HEK293 (cell line): ENCODE measurements around the gene LTK.

Experiments used
- CTCF ChIA-PET: fragments of 350-600 bp; formaldehyde crosslinking; extraction: SDS; loops from one replicate; lab custom pipeline; 2021; ENCODE audit warnings: antibody characterized with exemption; lab: Yijun Ruan, JAX
- POLR2A ChIA-PET: fragments of 300-600 bp; formaldehyde crosslinking; extraction: SDS; loops from one replicate; lab custom pipeline; 2020; ENCODE audit warnings: antibody characterized with exemption, inconsistent platforms; lab: Yijun Ruan, JAX
- H3K27ac ChIP-seq: fragments of 200-500 bp; sonication (Bioruptor generic); 2 replicates; pipeline ENCODE4 v1.5.1; 2014; ENCODE audit warnings: low read depth, low read length, control low read depth, inconsistent platforms; ENCODE audit errors: extremely low read depth
- H3K36me3 ChIP-seq, 2 experiments: fragments of 200-500 bp in 1 of 2; sonication (Bioruptor generic) in 1 of 2; 1 replicate in 1 of 2; 2 replicates in 1 of 2; pipeline ENCODE4 v1.5.1; 2014 to 2017; ENCODE audit warnings: inconsistent platforms in 2 of 2, low read length in 2 of 2; ENCODE audit not compliant: control insufficient read depth in 2 of 2, insufficient read depth in 1 of 2
- H3K4me1 ChIP-seq: fragments of 200-500 bp; sonication (Bioruptor generic); 2 replicates; pipeline ENCODE4 v1.5.1; 2014; ENCODE audit warnings: mild to moderate bottlenecking, low read length, inconsistent platforms; ENCODE audit not compliant: control insufficient read depth, insufficient read depth
- H3K4me3 ChIP-seq: 2 replicates; pipeline ENCODE4 v1.5.1; 2011; ENCODE audit warnings: low read depth, mild to moderate bottlenecking, control low read depth, low read length, moderate library complexity
- H3K9me3 ChIP-seq: fragments of 200-500 bp; sonication (Bioruptor generic); 2 replicates; pipeline ENCODE4 v1.5.1; 2014; ENCODE audit warnings: low read depth, low read length, inconsistent platforms; ENCODE audit not compliant: control insufficient read depth, insufficient read depth
- KLF1 ChIP-seq: fragments of 450-650 bp; formaldehyde crosslinking; IDR thresholded peaks from 2 replicates; pipeline ENCODE4 v1.5.1; 2016; ENCODE audit warnings: missing biosample characterization, missing genetic modification characterization
- KLF9 ChIP-seq: fragments of 450-650 bp; formaldehyde crosslinking; IDR thresholded peaks from 2 replicates; pipeline ENCODE4 v1.5.1; 2016; ENCODE audit warnings: missing biosample characterization, missing genetic modification characterization, low read depth
- MEIS1 ChIP-seq: sonication (generic); formaldehyde crosslinking; IDR thresholded peaks from 2 replicates; pipeline ENCODE4 v1.8.1; 2022; ENCODE audit warnings: missing genetic modification reagents, mild to moderate bottlenecking, borderline replicate concordance
- SCRT2 ChIP-seq: fragments of 450-650 bp; formaldehyde crosslinking; IDR thresholded peaks from 2 replicates; pipeline ENCODE4 v1.5.1; 2016; ENCODE audit warnings: missing biosample characterization, missing genetic modification characterization
- TRIM28 ChIP-seq: IDR thresholded peaks from 2 replicates; pipeline ENCODE4 v1.6.1; 2011; ENCODE audit warnings: low read length, control low read depth, borderline replicate concordance
- TSHZ1 ChIP-seq: fragments of 450-650 bp; formaldehyde crosslinking; IDR thresholded peaks from 2 replicates; pipeline ENCODE4 v1.5.1; 2016; ENCODE audit warnings: missing biosample characterization, missing genetic modification characterization, borderline replicate concordance
- YY1 ChIP-seq: fragments of 450-650 bp; formaldehyde crosslinking; IDR thresholded peaks from 2 replicates; pipeline ENCODE4 v1.5.1; 2018; ENCODE audit warnings: missing biosample characterization, missing genetic modification characterization
- ZBTB49 ChIP-seq: fragments of 450-650 bp; formaldehyde crosslinking; IDR thresholded peaks from 2 replicates; pipeline ENCODE4 v1.5.1; 2016; ENCODE audit warnings: missing biosample characterization, missing genetic modification characterization, low read depth
- ZFP37 ChIP-seq: fragments of 450-650 bp; formaldehyde crosslinking; IDR thresholded peaks from 2 replicates; pipeline ENCODE4 v1.5.1; 2016; ENCODE audit warnings: missing biosample characterization, missing genetic modification characterization
- ZNF10 ChIP-seq: fragments of 450-650 bp; formaldehyde crosslinking; IDR thresholded peaks from 2 replicates; pipeline ENCODE4 v1.5.1; 2017; ENCODE audit warnings: missing biosample characterization, missing genetic modification characterization
- ZNF24 ChIP-seq: fragments of 450-650 bp; formaldehyde crosslinking; IDR thresholded peaks from 2 replicates; pipeline ENCODE4 v1.5.1; 2016; ENCODE audit warnings: missing biosample characterization, missing genetic modification characterization
- ZNF248 ChIP-seq: fragments of 450-650 bp; formaldehyde crosslinking; IDR thresholded peaks from 2 replicates; pipeline ENCODE4 v1.5.1; 2017; ENCODE audit warnings: missing biosample characterization, missing genetic modification characterization
- ZNF335 ChIP-seq: fragments of 450-650 bp; formaldehyde crosslinking; conservative IDR thresholded peaks from 2 replicates; pipeline ENCODE4 v1.5.1; 2016; ENCODE audit warnings: missing biosample characterization, missing genetic modification characterization
- ZNF341 ChIP-seq: fragments of 450-650 bp; formaldehyde crosslinking; IDR thresholded peaks from 2 replicates; pipeline ENCODE4; 2016; ENCODE audit warnings: low read depth, missing biosample characterization, missing genetic modification characterization
- ZNF354C ChIP-seq: fragments of 450-650 bp; formaldehyde crosslinking; IDR thresholded peaks from 2 replicates; pipeline ENCODE4 v1.5.1; 2016; ENCODE audit warnings: missing biosample characterization, missing genetic modification characterization, low read depth, borderline replicate concordance
- ZNF362 ChIP-seq: fragments of 450-650 bp; formaldehyde crosslinking; IDR thresholded peaks from 2 replicates; pipeline ENCODE4 v1.5.1; 2016; ENCODE audit warnings: missing biosample characterization, missing genetic modification characterization
- ZNF398 ChIP-seq: fragments of 450-650 bp; formaldehyde crosslinking; IDR thresholded peaks from 2 replicates; pipeline ENCODE4 v1.5.1; 2017; ENCODE audit warnings: missing biosample characterization, missing genetic modification characterization
- ZNF416 ChIP-seq: fragments of 450-650 bp; formaldehyde crosslinking; IDR thresholded peaks from 2 replicates; pipeline ENCODE4 v1.5.1; 2016; ENCODE audit warnings: missing biosample characterization, missing genetic modification characterization
- ZNF426 ChIP-seq: fragments of 450-650 bp; formaldehyde crosslinking; IDR thresholded peaks from 2 replicates; pipeline ENCODE4 v1.5.1; 2017; ENCODE audit warnings: missing biosample characterization, missing genetic modification characterization, mild to moderate bottlenecking, inconsistent platforms, moderate library complexity
- ZNF548 ChIP-seq: fragments of 450-650 bp; formaldehyde crosslinking; IDR thresholded peaks from 2 replicates; pipeline ENCODE4 v1.5.1; 2016; ENCODE audit warnings: missing biosample characterization, missing genetic modification characterization
- ZNF555 ChIP-seq: fragments of 450-650 bp; formaldehyde crosslinking; conservative IDR thresholded peaks from 2 replicates; pipeline ENCODE4 v1.5.1; 2017; ENCODE audit warnings: missing biosample characterization, mild to moderate bottlenecking, missing genetic modification characterization, inconsistent platforms
- ZNF558 ChIP-seq: fragments of 450-650 bp; formaldehyde crosslinking; IDR thresholded peaks from 2 replicates; pipeline ENCODE4 v1.5.1; 2016; ENCODE audit warnings: missing biosample characterization, missing genetic modification characterization
- ZNF561 ChIP-seq: fragments of 450-650 bp; IDR thresholded peaks from 2 replicates; pipeline ENCODE4 v1.5.1; 2018; ENCODE audit warnings: missing biosample characterization, missing genetic modification characterization, borderline replicate concordance
- ZNF747 ChIP-seq: fragments of 450-650 bp; formaldehyde crosslinking; IDR thresholded peaks from 2 replicates; pipeline ENCODE4 v1.5.1; 2016; ENCODE audit warnings: missing biosample characterization, missing genetic modification characterization

LTK gene

GRCh38 chr15:41511899-41512369 is 1.7 kb downstream of the LTK start:
- CTCF ChIA-PET: no interaction called here
- Histone ChIP-seq H3K4me3 (no peak overlapping the region), H3K27ac (no peak overlapping the region), H3K36me3 (no peaks in the 10 kb centered on the region), H3K9me3 (no peaks in the 10 kb centered on the region)
- TF ChIP-seq ZNF362 (no peak), SCRT2 (tag by site-specific recombination) (peak; percentile 69)
- TF ChIP-seq, all 188 proteins: peak for 1
- no peaks in the 10 kb centered on the region for H3K4me1 ChIP-seq
- POLR2A ChIA-PET: no interaction called here

- TF ChIP-seq ZNF555 (tag by site-specific recombination) (no peak), ZNF24 (no peak), TSHZ1 (tag by site-specific recombination) (no peak), ZNF10 (tag by site-specific recombination) (no peak), YY1 (tag by site-specific recombination) (no peak), MEIS1 (no peak), ZFP37 (tag by site-specific recombination) (no peak), ZNF398 (tag by site-specific recombination) (no peak), ZNF426 (tag by site-specific recombination) (no peak), KLF9 (tag by site-specific recombination) (no peak), KLF1 (tag by site-specific recombination) (no peak), ZNF354C (tag by site-specific recombination) (no peak), ZNF548 (tag by site-specific recombination) (no peak), ZNF335 (no peak)
- TF ChIP-seq, all 188 proteins: peak for 0
- CTCF ChIA-PET: no interaction called here
- Histone ChIP-seq H3K9me3 (no peaks in the 10 kb centered on the region), H3K27ac (no peak overlapping the region), H3K36me3 (no peaks in the 10 kb centered on the region), H3K4me3 (no peak overlapping the region), H3K4me1 (no peaks in the 10 kb centered on the region)
- POLR2A ChIA-PET: no interaction called here
These were observed 2.2 kb downstream of the LTK start for GRCh38 chr15:41511331-41511898.

- H3K9me3 ChIP-seq: no peaks in the 10 kb centered on the region
- no peaks in the 10 kb centered on the region for H3K4me1 ChIP-seq
- H3K36me3 ChIP-seq: no peaks in the 10 kb centered on the region
- ChIA-PET CTCF (no interaction called here), POLR2A (no interaction called here)
- H3K27ac ChIP-seq: no peak overlapping the region
- H3K4me3 ChIP-seq: no peak overlapping the region
- TF ChIP-seq ZNF335 (no peak), TRIM28 (no peak), ZNF561 (tag by site-specific recombination) (no peak), ZNF416 (tag by site-specific recombination) (no peak), ZBTB49 (tag by site-specific recombination) (no peak), ZFP37 (tag by site-specific recombination) (no peak), KLF1 (tag by site-specific recombination) (no peak), ZNF248 (no peak), ZNF747 (tag by site-specific recombination) (no peak), ZNF558 (tag by site-specific recombination) (no peak), ZNF341 (tag by site-specific recombination) (no peak)
These were observed 2.9 kb downstream of the LTK start for GRCh38 chr15:41510728-41511127.
